ENCODE results near the gene TBC1D16.

TBC1D16 gene, protein sequence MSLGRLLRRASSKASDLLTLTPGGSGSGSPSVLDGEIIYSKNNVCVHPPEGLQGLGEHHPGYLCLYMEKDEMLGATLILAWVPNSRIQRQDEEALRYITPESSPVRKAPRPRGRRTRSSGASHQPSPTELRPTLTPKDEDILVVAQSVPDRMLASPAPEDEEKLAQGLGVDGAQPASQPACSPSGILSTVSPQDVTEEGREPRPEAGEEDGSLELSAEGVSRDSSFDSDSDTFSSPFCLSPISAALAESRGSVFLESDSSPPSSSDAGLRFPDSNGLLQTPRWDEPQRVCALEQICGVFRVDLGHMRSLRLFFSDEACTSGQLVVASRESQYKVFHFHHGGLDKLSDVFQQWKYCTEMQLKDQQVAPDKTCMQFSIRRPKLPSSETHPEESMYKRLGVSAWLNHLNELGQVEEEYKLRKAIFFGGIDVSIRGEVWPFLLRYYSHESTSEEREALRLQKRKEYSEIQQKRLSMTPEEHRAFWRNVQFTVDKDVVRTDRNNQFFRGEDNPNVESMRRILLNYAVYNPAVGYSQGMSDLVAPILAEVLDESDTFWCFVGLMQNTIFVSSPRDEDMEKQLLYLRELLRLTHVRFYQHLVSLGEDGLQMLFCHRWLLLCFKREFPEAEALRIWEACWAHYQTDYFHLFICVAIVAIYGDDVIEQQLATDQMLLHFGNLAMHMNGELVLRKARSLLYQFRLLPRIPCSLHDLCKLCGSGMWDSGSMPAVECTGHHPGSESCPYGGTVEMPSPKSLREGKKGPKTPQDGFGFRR

DNA sequence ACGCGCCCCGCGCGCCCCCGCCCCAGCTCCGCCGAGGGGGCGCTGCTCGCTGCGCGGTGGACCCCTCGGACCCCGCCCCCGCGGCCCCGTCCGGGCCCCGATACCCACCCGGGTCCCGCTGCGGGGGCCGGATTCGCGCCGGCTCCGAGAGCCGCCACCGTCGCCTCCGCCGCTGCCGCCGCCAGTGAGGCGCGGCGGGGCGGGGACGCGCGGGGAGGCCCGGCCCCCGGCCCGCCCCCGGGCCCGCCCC is at the start of gene TBC1D16:
TSS of gene TBC1D16 (minus strand) at position 186 of the 250 bp plus-strand sequence. CDS start 22,325 bp downstream, outside the sequence.
- no peak for DNase-seq

DNA sequence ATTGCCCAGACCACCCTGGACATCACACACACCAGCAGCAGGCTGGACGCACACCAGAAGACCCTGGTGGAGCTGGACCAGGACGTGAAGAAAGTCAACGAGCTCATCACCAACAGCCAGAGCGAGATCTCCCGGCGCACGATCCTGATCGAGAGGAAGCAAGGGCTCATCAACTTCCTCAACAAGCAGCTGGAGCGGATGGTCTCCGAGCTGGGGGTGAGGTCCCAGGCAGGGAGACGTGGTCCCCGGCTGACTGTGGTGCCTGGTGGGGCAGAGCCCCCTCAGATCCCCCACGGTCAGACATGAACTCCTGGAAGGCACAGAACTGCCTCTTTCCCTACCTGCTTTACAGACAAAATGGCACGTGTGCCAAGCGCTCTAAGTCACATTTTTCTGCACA is 49.1 kb upstream of the TBC1D16 start:
- DNase-seq: no peak

DNA sequence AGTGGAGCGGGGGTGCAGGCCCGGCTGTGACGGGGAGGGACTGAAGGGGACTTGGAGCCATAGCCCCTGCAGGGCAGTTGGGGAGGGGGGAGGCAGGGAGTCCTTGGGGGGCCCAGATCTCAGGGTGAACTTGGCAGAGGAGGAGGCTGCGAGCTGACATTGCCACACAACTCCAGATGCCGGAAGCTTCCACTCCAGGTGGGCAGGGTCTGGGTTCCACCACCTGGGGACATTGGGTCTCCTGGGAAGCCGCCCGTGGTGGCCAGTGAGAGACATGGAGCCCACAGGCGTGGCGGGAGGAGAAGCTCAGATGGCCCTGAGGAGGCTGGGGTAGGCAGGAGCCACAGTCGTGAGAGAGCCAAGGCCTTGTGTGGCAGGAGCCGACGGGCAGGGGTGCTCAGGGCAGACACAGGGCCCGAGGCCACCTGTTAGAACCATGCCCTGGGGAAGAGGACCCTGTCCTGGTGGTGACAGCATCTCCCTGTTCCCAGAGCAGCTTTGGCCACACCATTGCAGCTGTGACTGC is 47.5 kb upstream of the TBC1D16 start:
- no peak for DNase-seq

DNA sequence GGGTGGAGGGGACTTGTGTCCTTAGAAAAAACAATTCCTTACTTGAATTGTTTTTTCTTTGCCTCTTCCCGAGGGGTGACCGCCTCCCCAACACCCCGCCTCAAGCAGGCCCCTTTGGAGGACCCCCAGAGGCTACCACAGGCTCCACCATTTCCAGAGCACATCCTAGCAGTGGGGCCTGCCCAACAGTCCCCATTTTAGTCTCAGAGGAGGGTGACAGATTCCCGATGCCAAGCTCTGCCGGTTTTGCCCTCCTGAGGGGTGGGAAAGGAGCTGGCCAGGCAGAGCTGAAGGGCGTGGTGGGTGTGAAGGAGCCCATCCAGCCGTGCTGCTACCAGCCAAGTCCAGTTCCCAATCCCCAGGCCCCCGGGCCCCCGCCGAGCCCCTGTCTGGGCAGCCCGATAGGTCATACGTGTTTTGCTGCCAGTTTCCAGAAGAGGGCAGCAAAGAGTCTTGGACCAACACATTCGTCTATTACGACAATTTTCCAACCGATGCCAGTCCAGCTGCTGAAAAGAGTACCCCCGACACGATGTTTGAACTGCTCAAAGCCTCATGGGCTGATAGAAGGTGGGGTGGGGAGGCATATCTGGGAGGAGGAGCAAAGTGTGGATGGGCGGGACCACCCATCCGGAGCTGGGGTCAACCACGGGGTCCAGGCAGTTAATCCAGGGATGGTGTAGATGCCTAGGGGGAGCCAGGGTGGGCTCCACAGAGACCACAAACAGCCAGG is 46.9 kb upstream of the TBC1D16 start:
- DNase-seq: no peak

DNA sequence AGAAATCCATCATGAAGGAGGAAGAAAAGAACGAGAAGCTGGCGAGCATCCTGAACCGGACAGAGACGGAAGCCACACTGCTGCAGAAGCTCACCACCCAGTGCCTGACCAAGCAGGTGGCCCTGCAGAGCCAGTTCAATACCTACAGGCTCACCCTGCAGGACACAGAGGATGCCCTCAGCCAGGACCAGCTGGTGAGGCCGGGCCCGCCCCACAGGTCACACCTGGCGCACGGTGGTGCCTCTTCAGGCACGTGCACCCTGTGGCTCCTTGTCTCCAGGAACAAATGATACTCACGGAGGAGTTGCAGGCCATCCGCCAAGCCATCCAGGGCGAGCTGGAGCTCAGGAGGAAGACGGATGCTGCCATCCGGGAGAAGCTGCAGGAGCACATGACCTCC is 45.9 kb upstream of the TBC1D16 start:
- DNase-seq: no peak

DNA sequence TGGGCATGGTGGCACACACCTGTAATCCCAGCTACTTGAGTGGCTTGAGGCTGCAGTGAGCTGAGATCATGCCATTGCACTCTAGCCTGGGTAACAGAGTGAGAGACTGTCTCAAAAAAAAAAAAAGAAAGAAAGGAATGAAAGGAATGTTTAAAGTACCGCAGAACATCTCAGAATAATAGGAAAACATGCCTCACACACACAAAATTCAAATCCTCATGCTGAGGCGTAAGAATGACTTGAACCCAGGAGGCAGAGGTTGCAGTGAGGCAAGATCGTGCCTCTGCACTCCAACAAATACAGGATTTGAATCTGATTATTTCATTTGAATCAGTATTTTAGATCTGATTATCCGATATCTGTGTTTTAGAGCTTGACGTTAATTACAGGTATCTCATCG is 44.4 kb upstream of the TBC1D16 start:
- DNase-seq: no peak

DNA sequence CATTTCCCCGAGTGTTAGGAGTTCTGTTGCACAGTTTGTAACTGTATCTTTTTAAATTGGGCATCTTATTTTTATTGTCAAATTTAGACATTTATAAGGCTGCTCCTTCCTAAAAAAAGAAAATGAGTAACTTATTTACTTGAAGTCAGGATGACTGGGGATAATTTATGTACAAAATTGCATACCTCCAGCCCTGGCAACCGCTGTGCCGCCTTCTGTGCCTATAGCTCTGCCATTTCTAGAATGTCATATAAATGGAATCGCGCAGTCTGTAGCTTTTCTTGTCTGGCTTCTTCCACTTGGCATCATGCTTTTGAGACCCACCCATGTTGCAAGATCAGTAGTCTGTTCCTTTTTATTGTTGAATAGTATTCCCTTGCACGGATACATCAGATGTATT is 36.7 kb upstream of the TBC1D16 start:
- DNase-seq: no peak

DNA sequence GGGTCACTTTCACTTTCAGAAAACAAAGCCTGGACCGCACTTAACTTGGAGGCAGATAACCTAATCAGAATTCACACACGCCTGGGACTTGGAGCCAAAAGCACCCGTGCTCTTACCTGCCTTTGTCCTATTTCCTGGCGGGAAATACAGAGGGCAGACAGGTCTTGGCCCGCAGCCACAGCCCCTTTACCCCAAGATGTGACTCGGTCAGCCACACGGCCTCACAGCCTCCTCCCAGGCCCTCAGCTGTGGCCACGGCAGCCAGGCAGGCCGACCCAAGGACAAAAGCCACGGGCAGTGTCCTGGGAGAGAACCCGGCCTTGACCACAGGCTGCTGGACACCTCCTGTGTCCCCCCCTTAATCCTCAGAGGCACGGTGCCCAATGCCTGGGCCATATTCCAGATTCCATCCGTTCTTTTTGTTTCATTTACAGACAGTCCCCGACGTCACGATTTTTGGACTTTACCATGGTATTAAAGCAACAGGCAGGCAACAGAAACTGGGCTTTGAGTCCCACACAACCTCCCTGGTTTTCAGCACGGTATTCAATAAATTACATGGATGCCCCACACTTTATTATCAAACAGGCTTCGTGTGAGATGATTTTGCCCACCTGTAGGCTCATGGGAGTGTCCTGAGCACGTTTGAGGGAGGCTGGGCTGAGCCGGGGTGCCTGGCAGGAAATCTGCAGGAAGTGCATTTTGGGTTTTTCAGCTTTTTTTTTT is 35.6 kb upstream of the TBC1D16 start:
- DNase-seq: no peak

DNA sequence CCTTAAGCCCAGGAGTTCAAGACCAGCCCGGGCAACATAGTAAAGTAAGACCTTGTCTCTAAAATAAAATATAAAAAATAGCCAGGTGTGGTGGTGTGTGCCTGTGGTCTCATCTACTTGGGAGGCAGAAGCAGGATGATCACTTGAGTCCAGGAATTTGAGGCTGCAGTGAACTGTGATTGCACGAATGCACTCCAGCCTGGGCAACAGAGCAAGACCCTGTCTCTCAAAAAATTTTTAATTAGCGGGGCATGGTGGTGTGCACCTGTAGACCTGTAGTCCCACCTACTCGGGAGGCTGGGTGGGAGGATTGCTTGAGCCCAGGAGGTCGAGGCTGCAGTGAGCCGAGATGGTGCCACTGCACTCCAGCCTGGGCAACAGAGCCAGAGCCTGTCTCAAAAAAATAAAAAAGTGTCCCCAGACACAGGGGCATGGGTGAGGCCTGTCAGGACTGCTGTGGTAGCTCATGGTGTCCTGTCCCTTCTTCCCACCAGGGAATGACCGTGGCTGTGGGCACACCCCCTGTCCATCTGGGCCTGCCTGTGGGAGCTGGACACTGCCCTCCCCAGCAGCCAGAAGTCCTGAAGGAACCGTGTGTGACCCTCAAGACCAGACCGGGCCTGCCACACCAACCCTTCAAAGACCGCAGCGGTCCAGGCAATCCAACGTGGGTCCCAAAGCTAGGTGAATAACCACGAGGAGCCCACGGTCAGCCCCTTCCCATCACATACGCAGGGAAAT is 34.9 kb upstream of the TBC1D16 start:
- DNase-seq: no peak

DNA sequence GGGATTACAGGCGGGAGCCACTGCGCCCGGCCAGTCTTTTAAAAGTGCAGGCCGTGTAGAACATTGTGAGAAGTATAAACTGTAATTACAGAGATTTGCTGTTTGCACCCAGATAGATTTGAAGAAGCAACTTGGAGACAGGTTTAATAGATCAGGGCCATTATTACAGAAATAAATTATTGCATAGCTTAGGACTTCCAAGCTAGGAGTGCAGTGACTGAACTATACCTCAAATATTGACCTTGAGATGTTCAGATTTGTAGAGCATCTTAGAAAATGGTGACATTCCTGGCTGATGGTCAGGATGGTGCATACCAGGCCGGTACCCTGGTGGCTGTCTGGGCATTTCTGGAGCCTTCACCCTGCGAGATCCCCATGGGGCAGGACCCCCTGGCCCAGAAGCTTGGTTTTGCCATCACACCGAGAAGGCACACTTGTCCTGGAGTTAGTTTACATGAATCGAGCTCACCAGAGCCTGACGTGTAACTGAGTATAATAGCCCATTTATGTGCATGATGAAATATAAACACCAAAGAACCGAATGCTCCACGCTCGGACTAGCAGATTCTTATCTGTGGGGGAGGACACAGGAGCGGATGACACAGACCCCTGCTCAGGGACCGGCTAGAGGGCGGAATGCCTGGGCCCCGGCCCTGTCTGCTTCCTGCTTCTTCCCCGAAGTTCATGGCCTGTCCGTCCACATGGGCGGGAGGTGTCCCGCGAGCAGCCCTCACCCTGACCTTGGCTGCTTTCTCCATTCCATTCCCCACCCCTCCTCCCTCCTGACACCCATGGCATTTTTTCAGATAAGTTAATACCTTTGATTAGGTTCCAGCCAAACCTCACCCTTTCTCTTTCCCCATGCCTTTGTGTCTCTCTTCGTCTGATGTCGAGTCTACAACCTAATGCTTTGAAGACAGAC is 32.9 kb upstream of the TBC1D16 start:
- DNase-seq: no peak

DNA sequence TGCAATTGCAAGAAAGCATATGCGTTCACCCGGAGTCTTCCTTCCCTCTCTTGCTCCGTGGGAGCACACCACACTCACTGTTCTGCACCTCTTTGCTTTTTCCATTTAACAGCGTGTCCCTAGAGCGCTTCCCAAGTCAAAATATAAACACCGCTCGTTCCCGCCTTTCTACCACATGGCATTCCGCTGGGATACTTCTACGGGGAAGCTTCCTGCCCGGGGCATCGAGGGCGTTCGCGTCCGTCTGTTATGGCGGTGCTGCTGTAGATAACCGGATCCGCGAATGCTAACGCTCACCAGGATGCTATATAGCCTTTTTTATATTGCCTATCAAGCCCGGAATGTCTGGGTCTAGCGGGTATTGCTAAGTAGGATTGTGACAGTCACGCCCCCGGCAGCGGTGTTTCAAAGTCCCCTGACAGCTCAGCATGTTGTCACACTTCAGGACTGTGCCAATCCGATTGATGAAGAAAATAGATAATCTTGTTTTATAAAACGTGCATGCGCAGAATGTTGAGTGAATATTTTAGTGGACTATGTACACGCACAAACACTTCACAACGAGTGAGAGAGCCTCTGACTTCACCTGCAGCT is 31.8 kb upstream of the TBC1D16 start:
- DNase-seq: no peak

DNA sequence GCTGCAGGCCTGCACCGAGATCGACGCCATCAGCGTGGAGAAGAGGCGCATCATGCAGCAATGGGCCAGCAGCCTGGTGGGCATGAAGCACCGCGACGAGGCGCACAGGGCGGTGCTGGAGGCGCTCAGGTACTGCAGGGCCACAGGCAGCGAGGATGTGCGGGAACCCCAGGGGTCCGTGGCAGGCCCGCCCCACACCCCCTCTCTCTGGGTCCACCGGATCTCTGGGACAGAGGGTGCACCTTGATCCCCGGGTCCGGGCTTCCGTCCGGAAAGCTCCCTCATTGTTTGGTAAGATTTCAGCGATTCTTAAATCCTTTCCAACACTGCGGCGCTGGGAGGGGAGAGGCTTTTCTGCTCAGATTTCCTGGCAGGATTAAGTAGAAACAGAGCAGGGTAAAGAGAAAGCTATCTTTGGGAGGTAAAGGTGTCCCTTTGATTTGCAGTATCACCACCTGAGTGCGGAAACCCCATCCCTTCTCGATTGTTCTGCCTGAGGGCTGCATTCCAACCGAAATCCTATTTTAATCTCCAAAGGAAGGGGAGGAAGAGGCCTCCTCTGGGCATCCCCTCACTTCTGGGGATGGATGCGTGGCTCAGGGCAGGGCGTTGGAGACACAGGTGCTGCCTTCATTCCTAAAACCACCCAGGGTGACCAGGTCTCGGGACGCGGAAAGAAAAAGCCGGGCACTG is 30.0 kb upstream of the TBC1D16 start:
- no peak for DNase-seq

DNA sequence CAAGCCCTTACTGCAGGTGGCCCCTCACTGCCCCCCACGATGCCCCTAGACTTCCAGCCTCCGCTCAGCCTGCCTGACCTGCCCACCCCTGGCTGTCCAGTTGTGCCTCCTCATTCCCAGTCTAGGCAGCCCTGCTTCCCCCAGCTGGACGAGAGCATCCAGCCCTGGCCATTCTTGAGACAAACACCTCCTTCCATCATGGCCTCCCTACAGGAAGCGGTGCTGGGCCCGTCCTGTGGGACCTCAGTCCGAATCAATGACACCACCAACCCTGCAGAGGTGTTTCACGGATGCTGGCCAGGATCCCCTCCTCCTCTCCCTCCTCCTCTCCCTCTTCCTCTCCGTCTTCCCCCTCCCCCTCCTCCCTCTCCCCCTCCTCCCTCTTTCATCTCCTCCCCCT is 29.0 kb upstream of the TBC1D16 start:
- no peak for DNase-seq

DNA sequence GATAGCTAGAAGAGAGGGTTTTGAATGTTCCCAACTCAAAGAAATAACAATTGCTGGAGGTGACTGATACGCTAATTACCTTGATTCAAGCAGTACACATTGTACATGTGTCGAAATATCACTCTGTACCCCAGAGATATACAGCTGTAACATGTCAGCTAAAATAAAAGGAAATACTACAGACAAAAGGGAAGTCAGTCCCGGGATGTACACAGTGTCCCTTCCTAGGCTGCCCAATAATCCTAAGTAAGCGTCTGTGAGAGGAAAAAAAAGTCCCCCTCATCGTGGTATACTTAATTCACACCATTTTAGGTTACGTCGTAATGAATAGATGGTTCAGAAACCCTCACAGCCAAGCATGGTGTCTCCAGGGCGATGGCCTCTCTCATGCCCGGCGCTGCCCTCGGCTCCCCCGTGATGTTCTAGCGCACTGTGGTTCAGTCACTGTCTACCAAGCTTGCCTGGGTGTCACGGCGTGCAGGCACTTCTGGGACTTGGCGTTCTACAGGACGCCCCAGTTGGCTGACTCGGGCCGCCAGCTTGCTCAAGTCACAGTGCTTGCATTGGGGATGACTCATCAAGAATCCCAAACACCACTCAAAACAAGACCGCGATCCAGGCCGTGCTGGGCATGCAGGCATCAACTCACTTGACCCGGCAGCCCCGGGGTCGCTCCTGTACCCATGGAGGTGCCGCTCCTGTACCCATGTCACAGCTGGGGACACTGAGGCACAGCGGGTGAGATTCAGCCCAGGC is 28.3 kb upstream of the TBC1D16 start:
- DNase-seq: peak; percentile 20

DNA sequence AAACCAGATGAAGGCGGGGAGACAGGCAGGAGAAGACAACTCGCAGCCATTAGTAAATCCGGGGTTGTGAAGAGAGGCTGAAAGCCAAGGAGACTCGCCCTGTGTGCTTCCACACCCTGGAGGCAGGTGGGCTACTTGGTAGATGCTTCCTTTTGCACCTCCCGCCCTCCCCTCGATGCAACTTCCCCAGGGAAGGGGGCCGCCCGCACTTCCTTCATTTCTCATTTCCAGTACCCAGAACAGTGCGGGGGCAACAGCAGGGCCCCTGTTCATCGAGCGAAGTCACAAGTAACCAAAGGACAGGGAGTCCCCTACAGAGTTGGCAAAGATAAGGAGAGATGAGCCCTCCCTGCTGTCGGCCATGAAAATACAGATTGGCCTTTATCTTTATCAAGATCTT is 25.7 kb upstream of the TBC1D16 start:
- no peak for DNase-seq

DNA sequence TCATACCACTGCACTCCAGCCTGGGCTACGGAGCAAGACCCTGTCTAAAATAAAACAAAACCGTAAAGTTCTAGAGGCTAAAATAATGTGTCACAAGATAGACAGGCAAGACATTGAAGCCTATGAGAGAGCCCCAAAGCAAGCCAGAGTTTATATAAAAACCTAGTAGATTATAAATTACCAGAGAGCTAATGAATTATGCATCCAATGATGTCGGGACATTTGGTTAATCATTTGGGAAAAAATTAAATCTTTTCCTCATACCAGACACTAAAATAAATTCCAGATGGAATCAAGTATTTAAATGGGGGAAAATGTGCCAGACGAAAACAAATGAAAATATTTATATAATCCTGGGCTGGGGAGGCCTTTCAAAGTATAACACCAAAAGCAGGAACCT is 25.0 kb upstream of the TBC1D16 start:
- DNase-seq: no peak

DNA sequence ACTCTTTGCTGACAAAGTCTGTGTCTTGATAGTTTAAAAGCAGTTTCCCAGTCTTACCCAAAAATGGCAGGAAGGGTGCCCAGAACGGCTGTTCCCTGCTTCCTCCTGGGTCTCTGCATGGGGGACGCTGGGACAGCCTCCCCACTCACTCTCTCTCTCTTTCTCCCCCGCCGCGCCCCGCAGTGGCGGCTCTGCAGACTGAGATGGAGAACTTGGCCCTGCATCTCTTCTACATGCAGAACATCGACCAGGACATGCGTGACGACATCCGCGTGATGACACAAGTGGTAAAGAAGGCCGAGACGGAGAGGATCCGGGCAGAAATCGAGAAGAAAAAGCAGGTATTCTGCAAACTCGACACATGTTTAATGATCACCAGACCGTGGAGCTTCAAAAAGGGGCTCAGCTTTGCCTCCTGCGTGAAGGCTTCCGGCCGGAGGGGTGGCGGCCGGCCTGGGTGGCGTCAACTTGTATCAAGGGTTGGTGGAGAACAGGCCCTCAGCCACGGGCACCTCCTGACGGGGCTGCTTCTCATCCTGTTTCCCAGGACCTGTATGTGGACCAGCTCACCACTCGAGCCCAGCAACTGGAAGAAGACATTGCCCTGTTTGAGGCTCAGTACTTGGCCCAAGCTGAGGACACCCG is 22.8 kb upstream of the TBC1D16 start:
- DNase-seq: no peak

DNA sequence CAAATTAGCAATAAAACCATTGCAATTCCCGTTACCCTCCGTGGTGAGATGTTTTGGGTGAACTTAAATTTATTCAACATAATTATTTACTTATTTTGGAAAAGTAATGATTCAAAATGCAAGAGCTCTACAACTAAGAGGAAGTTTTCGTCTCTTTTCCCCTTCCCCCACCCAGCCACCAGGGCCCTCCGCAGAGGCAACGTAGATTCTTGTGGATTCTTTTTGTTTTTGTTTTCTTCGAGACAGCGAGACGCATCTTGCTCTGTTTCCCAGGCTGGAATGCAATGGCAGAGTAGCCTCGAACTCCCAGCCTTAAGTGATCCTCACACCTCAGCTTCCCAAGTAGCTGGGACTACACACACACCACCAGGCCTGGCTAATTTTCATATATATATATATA is 19.9 kb upstream of the TBC1D16 start:
- no peak for DNase-seq

DNA sequence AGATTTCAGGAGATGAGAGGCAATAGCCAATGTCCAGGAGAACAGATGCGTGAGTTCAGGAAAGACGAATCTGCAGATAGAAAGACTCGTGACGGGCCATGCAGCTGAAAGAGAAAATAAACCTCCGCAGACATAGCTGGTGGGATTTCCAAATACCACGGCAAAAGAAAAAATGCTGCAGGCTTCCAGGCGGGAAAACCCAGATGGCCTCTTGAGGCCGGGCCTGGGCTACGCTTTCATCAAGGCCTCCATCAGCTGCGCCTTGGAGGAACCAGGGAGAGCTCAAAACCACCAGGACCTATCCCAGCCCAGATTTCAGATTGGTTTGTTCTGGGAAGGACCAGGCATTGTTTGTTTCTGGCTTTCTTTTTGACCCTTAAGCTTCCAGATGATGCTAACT is 17.4 kb upstream of the TBC1D16 start:
- DNase-seq: no peak
